D721Med (cell line): ENCODE measurements around the gene RBM5.
A peak's percentile ranks its signal among the peaks of the same experiment; 100 is the strongest.

Source experiments
- DNase-seq: peaks from one replicate; pipeline ENCODE4 v3.0.0; 2011; ENCODE audit warnings: low spot score; ENCODE audit not compliant: insufficient read length
- FAIRE-seq: peaks from 2 replicates; lab custom pipeline; 2011; peaks lifted over from hg19 to GRCh38; lab: Jason Lieb, UNC
- TF ChIP-seq, protein P1 (sequence below): IDR thresholded peaks from 2 replicates; pipeline ENCODE4 v1.5.1; 2012; ENCODE audit warnings: mild to moderate bottlenecking, control low read depth; ENCODE audit not compliant: insufficient read depth; ENCODE audit errors: missing control alignments

The RBM5 gene

DNA sequence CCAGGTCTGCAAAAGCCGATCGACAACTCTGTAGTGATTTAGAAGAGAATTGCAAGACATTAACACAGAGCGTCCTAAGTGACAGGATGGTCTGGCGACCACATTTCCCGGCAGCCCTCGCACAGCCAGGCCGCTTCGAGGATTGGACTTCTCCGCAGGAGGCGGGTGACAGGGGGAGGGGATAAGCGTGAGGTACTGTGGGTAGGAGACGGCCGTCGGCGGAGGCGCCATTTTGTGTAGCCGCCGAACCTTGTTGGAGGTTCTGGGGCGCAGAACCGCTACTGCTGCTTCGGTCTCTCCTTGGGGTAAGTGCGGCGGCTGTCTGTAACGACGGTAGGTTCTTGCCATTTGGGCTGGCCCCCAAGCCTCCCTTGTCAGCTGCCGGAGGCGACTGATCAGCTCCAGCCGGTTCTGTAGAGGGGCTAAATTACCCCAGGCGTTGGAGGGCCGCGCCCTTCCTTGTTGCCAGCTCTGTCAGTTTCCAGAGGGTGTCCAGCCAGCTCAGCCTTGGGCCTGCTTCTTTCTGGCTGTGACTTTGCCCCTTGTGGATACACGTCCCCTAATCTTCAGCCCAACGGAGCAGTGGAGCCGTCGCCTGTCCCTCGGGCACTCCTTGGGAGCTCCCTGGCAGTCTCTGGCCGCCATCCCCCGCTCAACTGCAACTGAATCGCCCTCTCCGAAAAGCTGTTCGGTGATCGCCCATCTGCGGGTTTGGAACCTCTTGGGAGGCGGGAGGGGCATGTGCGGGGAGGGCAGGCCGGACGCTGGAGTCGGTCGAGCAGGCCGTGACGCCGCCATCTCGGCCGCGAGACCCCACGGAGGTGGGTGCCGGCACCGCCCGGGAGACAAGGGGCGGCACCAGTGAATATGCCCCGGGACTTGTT, at the start of gene RBM5:
RBM5 (plus strand) TSS at position 195 of the 884 bp plus-strand sequence. CDS start 1,516 bp downstream, outside the sequence.
- peak; percentile 93 for DNase-seq
- peak; percentile 21 for FAIRE-seq
- TF ChIP-seq, protein P1, sequence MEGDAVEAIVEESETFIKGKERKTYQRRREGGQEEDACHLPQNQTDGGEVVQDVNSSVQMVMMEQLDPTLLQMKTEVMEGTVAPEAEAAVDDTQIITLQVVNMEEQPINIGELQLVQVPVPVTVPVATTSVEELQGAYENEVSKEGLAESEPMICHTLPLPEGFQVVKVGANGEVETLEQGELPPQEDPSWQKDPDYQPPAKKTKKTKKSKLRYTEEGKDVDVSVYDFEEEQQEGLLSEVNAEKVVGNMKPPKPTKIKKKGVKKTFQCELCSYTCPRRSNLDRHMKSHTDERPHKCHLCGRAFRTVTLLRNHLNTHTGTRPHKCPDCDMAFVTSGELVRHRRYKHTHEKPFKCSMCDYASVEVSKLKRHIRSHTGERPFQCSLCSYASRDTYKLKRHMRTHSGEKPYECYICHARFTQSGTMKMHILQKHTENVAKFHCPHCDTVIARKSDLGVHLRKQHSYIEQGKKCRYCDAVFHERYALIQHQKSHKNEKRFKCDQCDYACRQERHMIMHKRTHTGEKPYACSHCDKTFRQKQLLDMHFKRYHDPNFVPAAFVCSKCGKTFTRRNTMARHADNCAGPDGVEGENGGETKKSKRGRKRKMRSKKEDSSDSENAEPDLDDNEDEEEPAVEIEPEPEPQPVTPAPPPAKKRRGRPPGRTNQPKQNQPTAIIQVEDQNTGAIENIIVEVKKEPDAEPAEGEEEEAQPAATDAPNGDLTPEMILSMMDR, result no peak

DNA sequence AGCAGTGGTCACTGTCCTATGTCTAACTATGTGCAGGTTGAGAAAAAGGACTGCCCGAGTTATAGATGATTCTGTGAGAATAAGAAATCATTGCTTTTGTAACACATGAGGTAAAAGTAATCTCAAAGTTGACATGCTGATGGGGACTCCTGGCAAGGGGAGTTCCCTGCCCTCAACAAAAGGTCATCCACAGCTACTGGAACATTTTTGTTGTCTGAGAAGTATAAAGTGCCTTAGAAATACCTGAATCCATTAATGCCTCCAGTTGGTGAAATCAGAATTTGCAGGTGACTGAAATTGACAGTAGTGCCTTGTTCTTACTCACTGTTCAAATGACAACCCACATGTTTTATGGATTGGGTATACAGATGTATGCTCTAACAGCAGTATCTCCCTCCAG, 43.7 kb upstream of the RBM5 start:
- DNase-seq, result no peak
- FAIRE-seq, result no peak
- TF ChIP-seq, protein P1, result no peak

GRCh38 chr3:50047426-50047825, 41.3 kb upstream of the RBM5 start:
- TF ChIP-seq, protein P1, result no peak
- no peak for DNase-seq
- no peak for FAIRE-seq

- no peak for FAIRE-seq
- TF ChIP-seq, protein P1, result no peak
- no peak for DNase-seq
These were observed 38.4 kb upstream of the RBM5 start for GRCh38 chr3:50050361-50050760.

DNA sequence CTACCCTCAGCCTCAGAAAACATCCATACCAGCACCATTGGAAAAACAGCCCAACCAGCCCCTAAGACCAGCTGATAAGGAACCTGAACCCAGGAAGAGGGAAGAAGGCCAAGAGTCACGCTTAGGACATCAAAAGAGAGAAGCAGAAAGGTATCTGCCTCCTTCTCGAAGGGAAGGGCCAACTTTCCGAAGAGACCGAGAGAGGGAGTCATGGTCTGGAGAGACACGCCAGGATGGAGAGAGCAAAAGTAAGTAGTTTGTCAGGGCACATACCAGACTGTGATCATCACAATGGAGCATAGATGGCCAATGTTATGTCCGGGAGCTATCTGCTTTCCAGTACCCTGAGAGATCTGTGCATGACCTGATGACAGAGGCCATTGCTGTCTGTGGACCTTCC, 31.0 kb upstream of the RBM5 start:
- FAIRE-seq, result no peak
- no peak for DNase-seq
- TF ChIP-seq, protein P1, result no peak

DNA sequence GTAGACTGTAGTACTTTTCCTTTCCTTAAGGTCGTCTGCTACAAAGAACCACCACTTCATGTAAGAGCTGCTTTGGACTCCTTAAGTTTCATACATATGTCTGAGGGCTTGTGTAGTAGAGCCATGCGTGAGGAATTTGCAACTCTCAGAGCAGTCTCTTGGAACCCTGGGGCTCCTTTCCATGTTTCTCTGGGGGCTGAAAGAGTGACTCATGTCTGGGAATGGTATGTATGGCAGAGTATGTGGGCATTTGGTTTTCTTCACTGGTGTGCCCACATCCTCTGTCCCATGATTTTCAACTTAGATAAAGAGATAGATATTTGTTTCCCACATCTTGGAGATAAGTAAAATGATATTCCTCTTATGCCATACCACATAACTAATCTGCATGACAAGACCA, 20.6 kb upstream of the RBM5 start:
- FAIRE-seq (no peak), DNase-seq (no peak)
- TF ChIP-seq, protein P1, result no peak

DNA sequence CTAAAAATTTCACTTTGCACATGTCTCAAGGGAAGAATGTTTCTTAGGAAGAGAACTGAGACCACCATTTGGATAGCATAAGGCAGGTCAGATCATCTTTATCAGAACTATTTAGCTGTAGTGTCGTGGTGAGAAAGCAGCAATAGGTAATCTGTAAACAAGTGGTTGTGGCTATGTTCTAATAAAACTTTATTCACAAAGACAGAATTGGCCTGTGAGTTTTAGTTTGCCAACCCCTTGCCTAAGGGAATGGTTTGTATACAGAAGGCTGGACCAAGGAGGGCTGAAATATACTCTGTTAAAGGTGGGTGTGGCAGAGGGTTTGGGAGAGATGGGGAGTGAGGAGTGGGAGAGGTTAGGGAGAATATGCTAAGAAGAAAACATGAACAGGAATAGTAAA, 10.6 kb upstream of the RBM5 start:
- DNase-seq, result no peak
- TF ChIP-seq, protein P1, result no peak
- no peak for FAIRE-seq
